Loucy (cell line): ENCODE results near the gene TOX2.

Experiments used
- H2AFZ ChIP-seq: fragments of 200-600 bp; sonication (generic); 2 replicates; pipeline ENCODE4 v1.6.0; 2016; ENCODE audit warnings: antibody characterized with exemption, mild to moderate bottlenecking, low read length, moderate library complexity
- H3F3A ChIP-seq: fragments of 200-600 bp; 2 replicates; pipeline ENCODE4 v1.6.0; 2016; ENCODE audit warnings: antibody characterized with exemption, low read depth, mild to moderate bottlenecking
- H3K27me3 ChIP-seq: fragments of 200-600 bp; sonication (generic); 2 replicates; pipeline ENCODE4 v1.6.1; 2014; ENCODE audit warnings: low read length, mild to moderate bottlenecking; ENCODE audit not compliant: insufficient read depth, poor library complexity, severe bottlenecking
- H3K36me3 ChIP-seq: fragments of 200-600 bp; sonication (generic); 2 replicates; pipeline ENCODE4 v1.6.1; 2016; ENCODE audit warnings: low read length; ENCODE audit not compliant: insufficient read depth
- H3K4me1 ChIP-seq: fragments of 200-600 bp; sonication (generic); 2 replicates; pipeline ENCODE4 v1.5.1; 2014; ENCODE audit warnings: low read length, mild to moderate bottlenecking; ENCODE audit not compliant: insufficient read depth, poor library complexity, severe bottlenecking
- H3K4me2 ChIP-seq: fragments of 200-600 bp; sonication (generic); 2 replicates; pipeline ENCODE4 v1.6.0; 2014; ENCODE audit warnings: antibody characterized with exemption, low read length, low read depth, mild to moderate bottlenecking; ENCODE audit not compliant: poor library complexity, severe bottlenecking
- H3K4me3 ChIP-seq: fragments of 200-600 bp; sonication (generic); 2 replicates; pipeline ENCODE4 v1.5.1; 2014; ENCODE audit warnings: low read length, mild to moderate bottlenecking, mixed read lengths; ENCODE audit not compliant: poor library complexity, severe bottlenecking
- H3K79me2 ChIP-seq: fragments of 200-600 bp; sonication (generic); 2 replicates; pipeline ENCODE4 v1.6.1; 2014; ENCODE audit warnings: low read length; ENCODE audit not compliant: insufficient read depth
- H3K9ac ChIP-seq: fragments of 200-600 bp; sonication (generic); 2 replicates; pipeline ENCODE4 v1.6.0; 2014; ENCODE audit warnings: mild to moderate bottlenecking, low read depth, low read length, moderate library complexity; ENCODE audit not compliant: poor library complexity, severe bottlenecking
- H3K9me2 ChIP-seq: fragments of 200-600 bp; sonication (generic); replicated peaks from 2 replicates; pipeline ENCODE4 v1.6.1; 2016; ENCODE audit warnings: low read depth, low read length, mixed read lengths
- H3K9me3 ChIP-seq: fragments of 200-600 bp; sonication (generic); 2 replicates; pipeline ENCODE4 v1.6.1; 2014; ENCODE audit warnings: mild to moderate bottlenecking, antibody characterized with exemption, low read length, low read depth; ENCODE audit not compliant: insufficient read depth
- H4K20me1 ChIP-seq: fragments of 200-600 bp; sonication (generic); 2 replicates; pipeline ENCODE4 v1.6.0; 2014; ENCODE audit warnings: antibody characterized with exemption, low read length, mild to moderate bottlenecking; ENCODE audit not compliant: insufficient read depth, poor library complexity, severe bottlenecking
- CTCF ChIP-seq: fragments of 200-600 bp; sonication (generic); conservative IDR thresholded peaks from 2 replicates; pipeline ENCODE4 v1.5.1; 2014; ENCODE audit warnings: mild to moderate bottlenecking, antibody characterized with exemption, low read length
- EZH2phosphoT487 ChIP-seq: fragments of 200-600 bp; IDR thresholded peaks from 2 replicates; pipeline ENCODE4 v1.6.1; 2018; ENCODE audit warnings: antibody characterized with exemption, mild to moderate bottlenecking, moderate library complexity, borderline replicate concordance

TOX2 gene

DNA sequence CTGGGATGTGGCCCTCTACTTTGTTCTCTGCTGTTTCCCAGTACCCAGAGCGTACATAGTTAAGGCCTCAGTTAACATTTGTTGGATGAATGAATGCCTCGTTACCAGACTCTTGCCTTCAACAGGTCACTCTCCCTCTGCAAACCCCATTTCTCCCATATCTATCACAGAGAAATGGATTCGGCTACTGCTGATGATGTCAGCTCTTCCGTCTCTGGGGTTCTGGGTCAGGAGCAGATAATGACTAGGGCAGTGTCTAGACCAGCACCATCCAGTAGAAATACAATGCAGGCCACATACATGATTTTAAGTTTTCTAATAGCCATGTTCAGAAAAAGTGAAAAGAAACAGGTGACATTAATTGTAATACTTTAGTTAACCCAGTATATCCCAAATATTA is 47.9 kb downstream of the TOX2 start:
- no peaks in the 10 kb centered on the region for H3K9me2 ChIP-seq

GRCh38 chr20:43963233-43963632 is 48.6 kb downstream of the TOX2 start:
- H3K79me2 ChIP-seq, result no peaks in the 10 kb centered on the region
- peaks cover 19% of the 10 kb centered on the region for H3K27me3 ChIP-seq
- no peaks in the 10 kb centered on the region for H4K20me1 ChIP-seq
- no peak overlapping the region for H3K9ac ChIP-seq
- H3K4me2 ChIP-seq, result no peak overlapping the region
- H2AFZ ChIP-seq, result no peak overlapping the region
- no peaks in the 10 kb centered on the region for H3K9me3 ChIP-seq
- H3K4me3 ChIP-seq, result no peak overlapping the region
- H3F3A ChIP-seq, result peaks cover 6% of the 10 kb centered on the region; the same call in 1 of the 2 replicates
- TF ChIP-seq EZH2phosphoT487 (no peak), CTCF (no peak)
- peaks cover 28% of the 10 kb centered on the region for H3K4me1 ChIP-seq
- no peaks in the 10 kb centered on the region for H3K9me2 ChIP-seq
- H3K36me3 ChIP-seq, result no peaks in the 10 kb centered on the region

More for the DNA sequence above, 47.9 kb downstream of the TOX2 start:
- no peaks in the 10 kb centered on the region for H3K79me2 ChIP-seq
- H4K20me1 ChIP-seq, result no peaks in the 10 kb centered on the region
- peaks cover 19% of the 10 kb centered on the region for H3K27me3 ChIP-seq
- H3F3A ChIP-seq, result peaks cover 6% of the 10 kb centered on the region; the same call in 1 of the 2 replicates
- H3K9me3 ChIP-seq, result no peaks in the 10 kb centered on the region
- no peak for TF ChIP-seq EZH2phosphoT487
- no peak for TF ChIP-seq CTCF
- H2AFZ ChIP-seq, result no peak overlapping the region
- no peak overlapping the region for H3K4me3 ChIP-seq
- H3K36me3 ChIP-seq, result no peaks in the 10 kb centered on the region
- no peak overlapping the region for H3K4me2 ChIP-seq
- no peak overlapping the region for H3K9ac ChIP-seq
- peaks cover 30% of the 10 kb centered on the region for H3K4me1 ChIP-seq

DNA sequence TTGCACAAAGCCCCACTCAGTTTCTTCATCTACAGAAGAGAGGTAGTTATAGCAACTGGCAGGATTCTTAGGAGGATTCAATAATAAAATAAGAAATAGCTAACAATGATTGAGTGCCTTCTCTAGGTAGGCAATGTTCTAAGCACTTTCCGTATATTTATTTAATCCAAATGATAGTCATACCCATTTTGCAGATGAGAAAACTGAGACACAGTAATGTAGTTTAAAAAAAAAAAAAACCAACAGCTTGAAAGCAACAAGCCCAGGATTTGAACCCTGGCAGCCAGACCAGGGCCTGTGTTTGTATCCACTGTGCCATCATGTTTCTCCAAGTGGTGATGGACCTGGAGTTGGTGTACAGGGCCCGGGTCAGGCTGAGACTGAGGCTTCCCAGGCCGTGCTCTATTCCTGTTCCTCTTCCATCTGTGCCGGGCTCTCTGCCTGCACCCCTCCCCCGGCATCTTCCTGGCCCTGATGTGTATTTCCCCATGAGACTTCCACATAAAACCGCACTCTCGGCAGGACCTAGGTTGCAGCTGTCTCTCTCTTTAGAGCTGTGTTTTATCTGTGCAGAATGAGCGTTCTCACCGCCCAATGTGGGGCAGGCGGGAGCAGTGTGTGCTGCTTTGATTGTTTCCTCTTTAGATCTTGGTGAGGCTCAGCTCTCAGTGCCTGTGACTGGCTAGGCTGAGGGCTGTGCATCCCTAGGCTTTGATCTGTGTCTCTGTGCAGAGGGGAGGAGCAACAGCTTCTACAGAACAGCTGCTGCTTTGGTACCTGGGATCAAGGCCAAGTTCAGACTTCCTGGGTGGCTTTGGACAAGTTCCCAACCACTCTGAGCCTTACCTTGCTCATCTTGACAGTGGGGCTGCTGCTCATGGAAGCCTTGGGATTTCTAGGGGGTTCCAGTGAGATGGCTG is 49.5 kb downstream of the TOX2 start:
- H3K4me2 ChIP-seq, result no peak overlapping the region
- H3K27me3 ChIP-seq, result peaks cover 19% of the 10 kb centered on the region
- H3K9me2 ChIP-seq, result no peaks in the 10 kb centered on the region
- H2AFZ ChIP-seq, result no peak overlapping the region
- H3F3A ChIP-seq, result peaks cover 5% of the 10 kb centered on the region; the same call in 1 of the 2 replicates
- no peak overlapping the region for H3K9ac ChIP-seq
- no peaks in the 10 kb centered on the region for H3K9me3 ChIP-seq
- no peaks in the 10 kb centered on the region for H3K36me3 ChIP-seq
- peaks cover 20% of the 10 kb centered on the region for H3K4me1 ChIP-seq
- H3K4me3 ChIP-seq, result no peak overlapping the region
- no peaks in the 10 kb centered on the region for H4K20me1 ChIP-seq
- TF ChIP-seq EZH2phosphoT487, result peak; percentile 55; the same call in 1 of the 2 replicates
- no peak for TF ChIP-seq CTCF
- no peaks in the 10 kb centered on the region for H3K79me2 ChIP-seq
